HepG2 (cell line): ENCODE data around the gene GNG7. TPM values are rescaled to one million over a fixed set of nuclear protein-coding genes. Genes with fewer than 3 reads are reported as not detected.

ENCODE experiments used
- AGO2 ChIP-seq: fragments of 200-400 bp; formaldehyde crosslinking; optimal IDR thresholded peaks from 2 replicates; pipeline ENCODE3; 2017; ENCODE audit warnings: mild to moderate bottlenecking, low read depth, low read length, moderate library complexity
- BCLAF1 ChIP-seq: fragments of 450-650 bp; IDR thresholded peaks from 2 replicates; pipeline ENCODE4 v1.6.1; 2017; ENCODE audit warnings: mild to moderate bottlenecking
- DR1 ChIP-seq: sonication (generic); formaldehyde crosslinking; IDR thresholded peaks from 2 replicates; pipeline ENCODE4 v1.8.0; 2021; ENCODE audit warnings: mild to moderate bottlenecking, missing genetic modification reagents, inconsistent platforms
- E2F5 ChIP-seq: sonication (generic); formaldehyde crosslinking; conservative IDR thresholded peaks from 2 replicates; pipeline ENCODE4 v1.4.0; 2020; ENCODE audit warnings: missing genetic modification reagents
- GABPB1 ChIP-seq: IDR thresholded peaks from 2 replicates; pipeline ENCODE4 v1.6.1; 2016; ENCODE audit warnings: mild to moderate bottlenecking, missing genetic modification reagents, moderate library complexity, missing compliant biosample characterization
- JUNB ChIP-seq: sonication (generic); formaldehyde crosslinking; IDR thresholded peaks from 2 replicates; pipeline ENCODE4 v1.8.0; 2022; ENCODE audit warnings: missing genetic modification reagents, mild to moderate bottlenecking, borderline replicate concordance
- LCORL ChIP-seq, 2 experiments: fragments of 450-650 bp in 1 of 2; sonication (generic) in 1 of 2; formaldehyde crosslinking in 1 of 2; IDR thresholded peaks; 2 replicates each; pipeline versions ENCODE4 v1.5.0 to v1.6.1; 2017 to 2020; ENCODE audit warnings: antibody characterized with exemption in 1 of 2, missing genetic modification reagents in 1 of 2
- MAF1 ChIP-seq: sonication (generic); formaldehyde crosslinking; IDR thresholded peaks from 2 replicates; pipeline ENCODE4 v1.5.0; 2020; ENCODE audit warnings: missing genetic modification reagents, borderline replicate concordance
- MBD4 ChIP-seq: IDR thresholded peaks from 2 replicates; pipeline ENCODE4 v1.6.1; 2012; ENCODE audit warnings: low read length, inconsistent platforms, borderline replicate concordance
- NFRKB ChIP-seq: fragments of 450-650 bp; IDR thresholded peaks from 2 replicates; pipeline ENCODE4 v1.6.1; 2017
- SPEN ChIP-seq: sonication (generic); formaldehyde crosslinking; IDR thresholded peaks from 2 replicates; pipeline ENCODE4 v1.5.1; 2020; ENCODE audit warnings: low read depth, mild to moderate bottlenecking, missing genetic modification reagents
- SYNCRIP ChIP-seq: fragments of 200-400 bp; formaldehyde crosslinking; IDR thresholded peaks from 2 replicates; pipeline ENCODE4 v1.6.1; 2018; ENCODE audit warnings: mild to moderate bottlenecking, low read depth, low read length; ENCODE audit not compliant: insufficient read depth
- TBL1XR1 ChIP-seq: fragments of 150-350 bp; IDR thresholded peaks from 2 replicates; pipeline ENCODE4 v1.6.1; 2014; ENCODE audit warnings: borderline replicate concordance, low read length; ENCODE audit not compliant: partially characterized antibody
- ZBTB3 ChIP-seq: sonication (generic); formaldehyde crosslinking; IDR thresholded peaks from 2 replicates; pipeline ENCODE4 v1.4.0; 2020; ENCODE audit warnings: low read depth, mild to moderate bottlenecking, moderate library complexity, missing genetic modification reagents, borderline replicate concordance
- ZBTB7A ChIP-seq: sonication (generic); formaldehyde crosslinking; IDR thresholded peaks from 2 replicates; pipeline ENCODE4 v1.8.0; 2022; ENCODE audit warnings: mild to moderate bottlenecking, missing genetic modification reagents
- ZC3H13 ChIP-seq: sonication (generic); formaldehyde crosslinking; IDR thresholded peaks from 2 replicates; pipeline ENCODE4 v1.8.1; 2023; ENCODE audit warnings: mild to moderate bottlenecking, missing genetic modification reagents, moderate library complexity
- ZMYM3 ChIP-seq: sonication (generic); formaldehyde crosslinking; IDR thresholded peaks from 2 replicates; pipeline ENCODE4 v1.5.1; 2020; ENCODE audit warnings: mild to moderate bottlenecking, missing genetic modification reagents
- ZNF350 ChIP-seq: sonication (generic); formaldehyde crosslinking; IDR thresholded peaks from 2 replicates; pipeline ENCODE4 v1.4.0; 2020; ENCODE audit warnings: mild to moderate bottlenecking, low read depth, missing genetic modification reagents, borderline replicate concordance
- ZNF414 ChIP-seq: sonication (generic); formaldehyde crosslinking; IDR thresholded peaks from 2 replicates; pipeline ENCODE4 v1.5.0; 2020; ENCODE audit warnings: missing genetic modification reagents
- ZNF615 ChIP-seq: sonication (generic); formaldehyde crosslinking; IDR thresholded peaks from 2 replicates; pipeline ENCODE4 v1.5.0; 2020; ENCODE audit warnings: mild to moderate bottlenecking, missing genetic modification reagents, borderline replicate concordance
- ZNF772 ChIP-seq: sonication (generic); formaldehyde crosslinking; IDR thresholded peaks from 2 replicates; pipeline ENCODE4 v1.5.0; 2020; ENCODE audit warnings: mild to moderate bottlenecking, missing genetic modification reagents
- ZNF790 ChIP-seq: sonication (generic); formaldehyde crosslinking; IDR thresholded peaks from 2 replicates; pipeline ENCODE4 v1.8.0; 2022; ENCODE audit warnings: missing genetic modification reagents, mild to moderate bottlenecking, borderline replicate concordance
- polyA plus RNA-seq, 8 experiments: library from polyadenylated mRNA; depleted of rRNA in 3 of 8; stranded (reverse) in 7 of 8; unstranded in 1 of 8; fragments of >200 nt; fragmentation: Illumina TruSeq in 4 of 8; extraction: Trizol in 4 of 8; gene quantifications; 2 replicates each; pipeline versions ENCODE4 v1.2.1 to v1.2.3, GENCODE V29; 2011 to 2016; ENCODE audit warnings: low read depth in 4 of 8, missing spikeins in 1 of 8, mixed read lengths in 1 of 8; ENCODE audit not compliant: insufficient read depth in 1 of 8
- total RNA-seq, 5 experiments: library from RNA; depleted of rRNA; stranded (reverse); fragments of >200 nt; fragmentation: Illumina TruSeq; extraction: Trizol; gene quantifications; 2 replicates each; pipeline ENCODE4 v1.2.3, GENCODE V29; 2016; ENCODE audit warnings: low read depth in 1 of 5

Gene GNG7
- total and polyA plus RNA-seq, 2 of the 13 experiments (the other 11 are each of a cell fraction or from before 2014, with no cell fraction given) = 1.4 to 3.3 TPM

- peak; percentile 54 for TF ChIP-seq ZMYM3 (CRISPR knock-in tag)
- TF ChIP-seq ZBTB7A = peak; percentile 66; the same call in 1 of the 2 replicates
- TF ChIP-seq BCLAF1 = no peak
- no peak for TF ChIP-seq E2F5 (CRISPR knock-in tag)
- no peak; the same call in 1 of the 2 replicates for TF ChIP-seq SPEN (CRISPR knock-in tag)
- no peak for TF ChIP-seq MBD4
- TF ChIP-seq GABPB1 (CRISPR knock-in tag) = peak; percentile 80; the same call in 1 of the 2 replicates
- peak; percentile 64; the same call in 1 of the 2 replicates for TF ChIP-seq ZC3H13 (CRISPR knock-in tag)
- TF ChIP-seq JUNB = no peak
- peak; percentile 85 for TF ChIP-seq ZNF772 (CRISPR knock-in tag)
- TF ChIP-seq ZNF790 (CRISPR knock-in tag) = peak; percentile 76
- TF ChIP-seq NFRKB = no peak
- peak; percentile 87; the same call in 1 of the 2 replicates for TF ChIP-seq ZNF414 (CRISPR knock-in tag)
- no peak for TF ChIP-seq ZNF615 (CRISPR knock-in tag)
- no peak for TF ChIP-seq TBL1XR1
- peak; percentile 94; the same call in 1 of the 2 replicates for TF ChIP-seq ZNF350 (CRISPR knock-in tag)
- no peak for TF ChIP-seq LCORL (IDR thresholded peaks at IDR 0.05)
- TF ChIP-seq LCORL (CRISPR knock-in tag; IDR thresholded peaks at IDR 0.05) = peak; percentile 100
- no peak for TF ChIP-seq MAF1 (CRISPR knock-in tag)
- TF ChIP-seq AGO2 = peak; percentile 58
- no peak; the same call in 1 of the 2 replicates for TF ChIP-seq DR1 (CRISPR knock-in tag)
- TF ChIP-seq SYNCRIP = no peak
- TF ChIP-seq ZBTB3 (CRISPR knock-in tag) = no peak
These were observed 123.4 kb downstream of the GNG7 start (continued) for GRCh38 chr19:2578901-2579677.
